Esophagus muscularis mucosa (tissue), 3 donors: ENCODE data around the gene ZC3H18.

Experiments used
- CTCF ChIP-seq, 3 experiments: fragments of 200-600 bp in 2 of 3; fragments of 450-650 bp in 1 of 3; sonication (generic) in 2 of 3; IDR thresholded peaks; one replicate each; pipeline ENCODE4 v1.5.1; 2017 to 2019; ENCODE audit warnings: antibody characterized with exemption in 3 of 3, mild to moderate bottlenecking in 2 of 3, moderate library complexity in 1 of 3
- POLR2A ChIP-seq: fragments of 450-650 bp; IDR thresholded peaks from one replicate; pipeline ENCODE4 v1.6.1; 2017; ENCODE audit warnings: antibody characterized with exemption, moderate library complexity, mild to moderate bottlenecking, low read depth

- TF ChIP-seq CTCF (IDR thresholded peaks at IDR 0.05) (no peak), POLR2A (no peak)
These were observed 33.0 kb upstream of the ZC3H18 start for GRCh38 chr16:88536971-88537751.
